HG03575 (cell line): ENCODE measurements around the gene AKT1S1.

Experiments
- ATAC-seq: cut with Tn5 transposase; IDR thresholded peaks from one replicate; pipeline ENCODE4 v1.9.1; 2021; ENCODE audit not compliant: unreplicated experiment, insufficient number of reproducible peaks, low FRiP score; ENCODE audit errors: extremely low read depth

Gene AKT1S1

DNA sequence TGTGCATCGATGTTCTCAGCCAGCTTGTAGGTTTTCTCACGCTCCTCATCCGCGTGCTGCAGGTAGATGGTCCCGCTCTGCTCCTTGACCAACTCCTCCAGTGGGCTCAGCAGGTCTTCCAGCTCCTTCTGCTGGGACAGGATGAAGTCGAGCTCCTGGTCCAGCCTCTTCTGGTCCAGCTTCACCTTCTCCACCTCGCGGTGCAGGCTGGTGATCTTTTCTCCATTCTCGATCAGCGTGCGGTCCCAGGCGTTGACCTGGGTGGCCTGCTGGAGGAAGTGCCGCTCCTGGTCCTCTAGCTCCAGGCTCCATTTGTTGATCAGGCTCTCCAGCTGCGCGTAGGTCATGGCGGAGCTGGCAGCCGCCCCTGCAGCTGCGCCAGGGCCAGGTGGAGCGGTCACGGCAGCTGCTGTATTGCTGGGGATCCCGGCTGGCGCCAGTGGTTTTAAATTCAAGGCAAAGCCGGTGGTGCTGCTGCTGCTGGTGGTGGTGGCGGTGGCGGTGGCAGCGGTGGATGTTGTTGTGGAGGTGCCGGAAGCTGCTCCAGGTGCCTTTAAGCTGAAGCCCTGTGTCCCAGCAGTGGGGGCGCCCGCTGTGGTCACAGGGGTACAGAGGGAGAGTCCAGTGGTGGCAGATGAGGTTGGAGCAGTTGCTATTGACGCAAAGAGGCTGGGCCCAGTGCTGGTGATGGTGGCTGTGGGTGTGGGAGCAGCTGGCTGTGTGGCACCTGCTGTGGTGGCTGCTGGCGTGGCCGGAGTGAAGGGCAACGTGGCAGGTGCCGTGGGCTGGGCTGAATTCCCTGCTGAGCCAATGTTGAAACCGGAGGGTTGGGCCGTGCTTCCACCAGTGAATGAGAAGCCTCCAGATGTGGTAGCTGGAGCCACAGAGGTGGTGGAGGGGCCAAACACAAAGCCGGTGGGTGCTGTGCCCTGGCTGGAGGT, 31.6 kb upstream of the AKT1S1 start:
- no peak for ATAC-seq

GRCh38 chr19:49907745-49908446, 30.7 kb upstream of the AKT1S1 start:
- ATAC-seq: no peak

DNA sequence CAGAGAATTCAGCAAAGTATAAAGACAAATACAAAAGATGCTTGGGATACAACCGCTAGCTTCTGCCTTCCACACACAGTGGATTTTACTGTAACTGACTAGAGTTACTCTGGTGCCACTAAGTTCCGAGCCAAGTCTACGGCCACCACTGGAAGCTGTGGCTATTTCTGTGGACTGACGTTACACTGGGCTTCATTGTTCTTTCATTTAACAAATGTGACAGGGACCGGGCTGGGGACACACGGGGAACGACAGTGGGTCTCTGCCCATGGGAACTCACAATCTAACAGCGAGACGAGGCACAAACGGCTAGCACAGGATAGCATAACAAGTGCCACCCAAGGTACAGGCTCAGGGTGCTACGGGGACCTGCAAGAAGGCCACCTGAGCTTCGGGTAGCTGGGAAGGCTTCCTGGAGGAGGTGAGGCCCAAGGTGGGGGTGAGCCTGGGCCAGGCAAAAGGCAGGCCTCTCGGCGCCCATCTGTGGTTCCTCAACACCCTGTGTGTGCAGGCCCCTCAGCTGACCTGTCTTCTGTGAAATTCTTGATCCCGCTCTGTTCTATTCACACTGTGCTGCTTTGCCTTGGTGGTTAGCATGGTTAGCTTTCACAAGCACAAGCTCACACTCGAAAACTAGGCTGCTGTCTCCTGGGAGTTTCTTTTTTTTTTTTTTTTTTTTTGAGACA, 29.9 kb upstream of the AKT1S1 start:
- ATAC-seq: no peak

- no peak for ATAC-seq
These were observed 27.0 kb upstream of the AKT1S1 start for GRCh38 chr19:49904136-49904535.

GRCh38 chr19:49896863-49897621, 19.9 kb upstream of the AKT1S1 start, which contains the start of gene IL4I1:
IL4I1 (minus strand) TSS chr19:49896887; CDS start chr19:49896160, 727 bp downstream.
- ATAC-seq: peak; percentile 39

DNA sequence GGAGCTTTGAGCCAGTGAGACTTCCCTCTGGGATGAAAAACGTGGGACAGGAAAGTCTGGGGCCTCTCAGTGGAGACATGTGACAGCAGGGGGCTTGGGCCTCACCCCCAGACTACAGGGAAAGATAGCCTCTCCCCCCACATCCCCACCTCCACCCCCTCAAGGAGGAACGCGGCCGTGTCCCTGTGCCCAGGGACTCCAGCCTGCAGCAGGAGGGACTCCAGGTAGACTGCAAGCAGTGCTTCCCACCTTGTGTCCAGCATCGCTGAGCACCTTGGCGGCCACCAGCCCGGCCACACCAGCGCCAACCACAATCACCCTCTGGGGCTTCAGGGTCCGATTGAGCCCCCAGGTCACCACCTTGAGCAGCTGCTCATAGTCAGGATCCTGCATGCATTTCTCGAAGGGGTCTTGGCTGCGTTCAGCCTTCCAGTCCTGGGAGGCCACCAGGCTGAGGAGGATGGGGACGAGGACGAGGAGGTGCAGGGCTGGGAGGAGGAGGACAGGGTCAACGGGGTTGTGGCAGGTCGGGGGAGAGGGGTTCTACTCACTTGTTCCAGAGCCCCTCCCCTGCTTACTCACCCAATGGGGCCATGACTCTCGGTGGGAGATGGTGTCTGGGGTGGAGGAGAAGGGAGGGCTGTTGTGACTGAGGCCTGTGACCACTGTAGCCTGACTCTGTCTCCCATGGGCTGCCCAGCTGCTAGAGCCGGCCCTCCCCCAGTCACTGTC, 18.6 kb upstream of the AKT1S1 start:
- no peak for ATAC-seq

DNA sequence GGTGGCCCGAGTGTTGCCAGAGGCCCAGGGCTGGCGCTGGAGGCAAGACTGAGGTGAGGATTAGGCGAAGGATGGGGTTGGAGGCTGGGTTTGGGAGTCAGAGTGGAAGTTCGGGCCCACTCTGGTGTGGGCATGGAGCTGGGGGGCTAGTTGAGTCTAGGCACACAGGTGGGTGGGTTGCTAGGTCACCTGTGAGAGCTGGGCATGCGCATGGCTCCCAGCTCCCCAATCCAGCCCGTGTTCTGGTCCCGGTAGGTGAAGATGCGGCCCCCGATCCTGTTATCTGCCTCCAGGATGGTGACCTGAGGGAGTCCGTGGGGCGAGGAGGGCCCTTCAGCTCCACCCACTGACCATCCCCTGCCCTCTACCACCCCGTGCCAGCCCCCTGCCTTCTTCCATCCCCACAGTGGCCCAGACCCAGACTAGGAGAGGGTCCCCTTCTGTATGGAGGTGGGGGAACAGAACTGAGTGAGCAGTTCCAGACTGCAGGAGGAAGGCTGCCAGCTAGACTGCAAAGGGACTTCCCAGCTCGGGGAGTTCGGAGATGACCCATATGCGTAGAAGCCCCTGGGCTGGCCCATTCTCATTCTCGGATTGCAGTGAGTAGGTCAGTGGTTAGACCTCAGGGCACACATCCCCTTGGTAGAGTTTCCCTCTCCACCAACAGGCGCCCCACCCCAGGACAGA, 17.9 kb upstream of the AKT1S1 start:
- no peak for ATAC-seq

DNA sequence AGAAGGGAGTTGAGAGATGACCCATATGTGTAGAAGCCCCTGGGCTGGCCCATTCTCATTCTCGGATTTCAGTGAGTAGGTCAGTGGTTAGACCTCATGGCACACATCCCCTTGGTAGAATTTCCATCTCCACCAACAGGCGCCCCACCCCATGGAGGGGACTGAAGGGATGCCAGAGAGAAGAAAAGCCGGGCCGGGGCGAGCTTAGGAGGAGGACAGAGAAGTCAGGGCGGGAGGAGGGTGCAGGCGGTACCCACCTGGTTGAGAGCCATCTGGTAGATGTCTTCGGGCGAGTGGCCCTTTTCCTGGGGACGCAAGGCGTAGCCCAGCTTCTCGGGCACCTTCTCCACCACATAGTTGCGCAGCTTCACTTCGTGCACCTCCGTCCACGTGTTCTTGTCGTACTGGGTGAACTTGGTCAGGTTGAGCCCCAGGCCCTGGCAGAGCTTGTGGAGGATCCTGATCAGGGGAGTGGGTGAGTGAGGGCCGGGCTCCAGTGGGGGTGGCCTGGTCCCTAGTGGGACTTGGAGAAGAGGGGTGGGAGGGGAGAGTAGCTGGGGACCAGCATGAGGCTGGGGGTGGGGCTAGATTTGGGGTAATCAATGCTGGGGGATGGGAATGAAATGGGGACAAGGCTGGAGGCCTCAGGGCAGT, 17.0 kb upstream of the AKT1S1 start:
- no peak for ATAC-seq

- no peak for ATAC-seq
These were observed 15.6 kb upstream of the AKT1S1 start for GRCh38 chr19:49892716-49893115.

- no peak for ATAC-seq
These were observed 14.2 kb upstream of the AKT1S1 start for GRCh38 chr19:49891393-49891792.

DNA sequence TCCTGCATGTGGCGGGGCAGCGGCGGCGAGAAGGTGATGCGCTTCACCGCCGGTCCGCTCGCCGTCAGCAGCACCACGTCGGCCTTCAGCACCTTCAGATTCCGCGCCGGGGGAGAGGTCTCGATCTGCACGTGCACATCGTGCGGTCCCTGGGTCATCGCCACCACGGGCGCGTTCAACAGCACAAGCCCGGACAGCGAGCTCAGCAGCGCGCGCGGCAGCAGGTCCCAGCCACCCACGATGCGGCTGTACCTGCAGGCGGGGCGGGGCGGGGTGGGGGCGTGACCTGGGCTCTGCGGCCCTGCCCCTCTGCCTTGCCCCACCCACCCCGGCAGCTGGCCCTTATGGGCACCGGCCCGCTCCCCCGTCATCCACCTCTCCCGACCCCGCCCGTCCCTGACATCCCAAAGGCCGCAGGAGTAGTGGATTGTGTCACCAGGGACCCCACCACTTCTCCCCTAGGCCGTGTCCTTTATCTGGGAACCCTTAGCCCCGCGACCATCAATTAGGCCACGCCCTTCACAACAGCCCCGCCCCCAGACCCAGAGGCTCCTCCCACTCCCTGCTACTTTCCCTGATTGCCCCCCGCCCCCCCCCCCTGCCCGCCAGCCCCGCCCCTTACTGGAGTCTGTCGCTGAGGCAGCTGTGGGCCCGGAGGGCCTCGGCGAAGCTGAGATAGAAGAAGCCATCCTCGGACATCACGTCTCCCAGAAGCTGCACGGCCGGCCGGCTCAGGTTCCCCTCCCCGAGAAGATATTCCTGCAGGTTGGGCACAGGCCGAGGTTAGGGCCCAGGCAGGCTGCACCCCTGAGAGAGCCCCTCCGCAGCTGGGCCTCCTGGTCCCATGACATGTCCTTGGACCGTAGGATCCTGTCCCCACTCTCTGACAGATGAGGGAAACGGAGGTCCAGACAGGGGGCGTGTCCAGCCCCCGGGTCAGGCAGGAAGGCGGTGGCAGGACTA, 13.5 kb upstream of the AKT1S1 start:
- no peak for ATAC-seq

DNA sequence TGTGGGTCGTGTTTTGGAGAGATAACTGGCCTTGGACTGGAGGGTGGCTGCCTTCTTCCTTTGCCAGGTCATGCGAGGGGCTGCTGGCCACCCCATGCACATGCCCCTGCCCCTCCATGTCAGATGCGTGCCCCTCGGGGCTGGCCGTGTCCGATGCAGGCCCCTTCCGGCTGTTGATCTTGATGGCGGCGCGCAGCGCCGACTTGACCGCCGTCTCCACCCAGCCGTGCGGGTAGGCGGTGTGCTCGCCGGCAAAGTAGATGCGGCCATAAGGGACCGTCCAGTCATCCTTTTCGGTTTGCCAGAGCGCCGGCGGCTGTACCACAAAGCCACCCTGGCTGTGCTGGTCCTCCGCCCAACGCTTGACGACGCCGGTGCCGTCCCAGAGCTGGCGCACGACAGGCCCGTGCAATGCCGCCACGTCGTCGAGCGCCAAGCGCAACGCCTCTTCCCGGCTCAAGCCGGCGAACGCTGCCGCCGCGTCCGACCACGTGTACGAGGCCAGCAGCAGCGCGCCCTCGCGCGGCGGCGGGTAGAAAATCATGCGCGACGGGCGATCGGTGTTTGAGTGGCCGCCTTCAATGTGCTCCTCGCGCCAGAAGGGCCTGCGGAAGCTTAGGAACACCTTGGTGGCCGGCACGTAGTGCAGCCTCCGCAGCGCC, 12.7 kb upstream of the AKT1S1 start:
- no peak for ATAC-seq

DNA sequence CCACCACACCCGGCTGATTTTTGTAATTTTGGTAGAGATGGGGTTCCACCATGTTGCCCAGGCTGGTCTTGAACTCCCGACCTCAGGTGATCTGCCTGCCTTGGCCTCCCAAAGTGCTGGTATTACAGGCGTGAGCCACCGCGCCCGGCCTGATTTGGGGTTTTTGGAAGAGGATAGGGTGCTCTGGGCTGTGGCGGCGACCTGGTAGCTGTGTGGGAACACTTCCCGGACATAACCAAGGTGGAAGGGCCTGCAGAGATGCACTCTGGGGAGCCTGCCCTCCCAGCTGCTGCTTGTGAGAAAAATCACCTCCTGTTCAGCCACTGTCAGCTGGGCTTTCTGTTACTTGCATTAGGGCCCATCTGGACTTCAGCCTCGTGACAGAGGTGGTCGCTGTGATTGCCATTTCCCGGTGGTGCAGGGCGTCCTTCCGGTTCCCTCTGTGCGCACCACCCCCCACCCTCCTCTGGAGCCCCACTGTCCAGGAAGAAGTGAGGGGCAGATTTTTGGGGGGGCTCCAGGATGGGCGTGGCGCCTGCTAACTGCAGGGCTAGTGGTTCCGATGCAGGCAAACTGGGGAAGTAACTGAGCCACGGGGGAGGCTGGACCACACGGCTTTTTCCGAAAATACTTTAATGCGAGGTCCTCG, 12.0 kb upstream of the AKT1S1 start:
- no peak for ATAC-seq

DNA sequence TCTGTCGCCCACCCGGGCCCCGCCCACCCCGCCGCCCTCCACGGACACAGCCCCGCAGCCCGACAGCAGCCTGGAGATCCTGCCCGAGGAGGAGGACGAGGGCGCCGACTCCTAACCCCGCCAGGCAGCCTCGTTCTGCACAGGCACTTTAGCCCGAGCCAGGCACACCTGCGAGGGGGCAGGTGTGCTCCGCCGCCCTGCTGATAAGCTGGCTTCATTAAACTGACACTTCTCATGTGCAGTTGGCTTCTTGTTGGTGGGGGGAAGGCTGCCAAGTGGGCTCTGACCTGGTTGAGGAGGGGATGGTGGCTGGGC, 11.3 kb upstream of the AKT1S1 start:
- no peak for ATAC-seq

GRCh38 chr19:49887665-49888509, 10.7 kb upstream of the AKT1S1 start:
- no peak for ATAC-seq
